SK-N-SH treated with all-trans-retinoic acid at 6 μM for 48 hours (cell line): Measurements from ENCODE around the gene DSCAM.

ENCODE experiments used
- CSDC2 ChIP-seq: fragments of 250-450 bp; sonication (Bioruptor Pico); IDR thresholded peaks from 2 replicates; pipeline ENCODE4 v1.5.0; 2020; ENCODE audit warnings: mild to moderate bottlenecking, moderate library complexity
- CSRNP3 ChIP-seq: fragments of 250-450 bp; sonication (Bioruptor Pico); IDR thresholded peaks from 2 replicates; pipeline ENCODE4 v1.5.1; 2021; ENCODE audit warnings: mild to moderate bottlenecking, moderate library complexity
- ISL1 ChIP-seq: fragments of 250-450 bp; sonication (Bioruptor Pico); IDR thresholded peaks from 2 replicates; pipeline ENCODE4 v2.1.2; 2022; ENCODE audit warnings: mild to moderate bottlenecking, moderate library complexity
- OSR1 ChIP-seq: fragments of 250-450 bp; sonication (Bioruptor Pico); IDR thresholded peaks from 2 replicates; pipeline ENCODE4 v1.8.0; 2022; ENCODE audit warnings: moderate library complexity, mild to moderate bottlenecking, inconsistent platforms
- PATZ1 ChIP-seq: fragments of 250-450 bp; sonication (Bioruptor Pico); IDR thresholded peaks from 2 replicates; pipeline ENCODE4 v1.8.0; 2020; ENCODE audit warnings: mild to moderate bottlenecking, moderate library complexity, borderline replicate concordance
- RARB ChIP-seq: fragments of 250-450 bp; sonication (Bioruptor Pico); IDR thresholded peaks from 2 replicates; pipeline ENCODE4 v1.8.0; 2021; ENCODE audit warnings: mild to moderate bottlenecking, moderate library complexity
- TSHZ2 ChIP-seq: fragments of 250-450 bp; sonication (Bioruptor Pico); IDR thresholded peaks from 2 replicates; pipeline ENCODE4 v1.5.0; 2020; ENCODE audit warnings: mild to moderate bottlenecking, moderate library complexity
- ZC3H10 ChIP-seq: fragments of 250-450 bp; sonication (Bioruptor Pico); IDR thresholded peaks from 2 replicates; pipeline ENCODE4 v1.5.1; 2021; ENCODE audit warnings: mild to moderate bottlenecking, moderate library complexity
- ZFP30 ChIP-seq: fragments of 450-650 bp; formaldehyde crosslinking; IDR thresholded peaks from 2 replicates; pipeline ENCODE4 v1.5.0; 2022; ENCODE audit warnings: mild to moderate bottlenecking, moderate library complexity
- ZNF565 ChIP-seq: fragments of 450-650 bp; formaldehyde crosslinking; conservative IDR thresholded peaks from 2 replicates; pipeline ENCODE4 v1.5.0; 2020; ENCODE audit warnings: low read depth, mild to moderate bottlenecking, moderate library complexity
- ZNF8 ChIP-seq: fragments of 450-650 bp; formaldehyde crosslinking; IDR thresholded peaks from 2 replicates; pipeline ENCODE4 v1.5.0; 2020; ENCODE audit warnings: mild to moderate bottlenecking, moderate library complexity

GRCh38 chr21:40517646-40518045 lies 329.3 kb downstream of the DSCAM start:
- TF ChIP-seq ZC3H10 (CRISPR knock-in tag) (no peak), ZNF565 (CRISPR knock-in tag) (no peak), RARB (CRISPR knock-in tag) (no peak), TSHZ2 (CRISPR knock-in tag) (no peak), ZNF8 (CRISPR knock-in tag) (no peak), ISL1 (CRISPR knock-in tag) (no peak), PATZ1 (CRISPR knock-in tag) (no peak), CSRNP3 (CRISPR knock-in tag) (no peak), ZFP30 (CRISPR knock-in tag) (no peak), OSR1 (CRISPR knock-in tag) (no peak), CSDC2 (CRISPR knock-in tag) (no peak)
